Kidney tubule cell (primary cell): ENCODE results near the gene FBH1.
"Not testable (repeated sequence)": the region's sequence is repeated elsewhere in the genome, so short reads cannot be mapped to it uniquely, and the experiment has no call there.

Experiments used
- DNase-seq: peaks from one replicate; pipeline ENCODE4 v3.0.0-alpha.2; 2018; ENCODE audit warnings: low spot score

Gene FBH1

DNA sequence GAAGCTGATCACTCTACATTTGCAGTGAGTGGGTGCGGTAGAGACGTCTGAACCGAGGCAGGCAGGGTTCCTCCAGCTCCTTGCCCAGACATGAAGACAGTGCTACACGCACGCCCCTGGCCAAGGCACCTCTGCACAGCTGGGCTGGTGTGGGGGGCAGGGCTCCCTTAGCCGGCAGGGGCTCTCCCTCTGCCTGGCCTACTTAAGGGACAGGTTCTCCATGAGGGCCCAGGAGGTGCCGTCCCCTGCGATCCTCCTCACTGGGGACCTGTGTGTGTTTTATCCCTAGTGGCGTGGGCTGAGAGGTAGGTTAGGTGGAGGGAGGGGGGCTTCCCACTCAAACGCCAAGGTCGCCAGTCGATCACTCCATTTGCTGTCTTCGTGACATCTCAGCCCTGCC, 52.0 kb downstream of the FBH1 start:
- no peak for DNase-seq

DNA sequence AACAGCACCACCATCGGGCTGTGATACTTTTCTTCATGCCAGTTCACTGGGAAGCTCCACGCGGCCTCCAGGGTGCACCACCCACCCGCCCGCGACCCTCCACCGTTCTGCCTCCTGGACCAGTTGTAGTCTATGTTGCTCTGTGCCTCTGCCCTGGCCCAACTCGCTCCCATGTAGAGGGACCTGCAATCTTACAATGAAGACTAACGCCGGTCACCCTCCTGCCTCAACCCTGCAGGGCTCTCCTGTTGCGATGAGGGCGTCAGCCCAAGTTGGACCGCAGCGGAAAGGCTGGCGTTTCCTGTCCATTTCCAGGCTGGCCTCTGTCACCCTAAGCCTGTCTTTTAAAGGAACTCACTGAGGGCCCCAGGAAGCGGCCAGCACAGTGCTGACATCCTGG, 52.4 kb downstream of the FBH1 start:
- DNase-seq: no peak

DNA sequence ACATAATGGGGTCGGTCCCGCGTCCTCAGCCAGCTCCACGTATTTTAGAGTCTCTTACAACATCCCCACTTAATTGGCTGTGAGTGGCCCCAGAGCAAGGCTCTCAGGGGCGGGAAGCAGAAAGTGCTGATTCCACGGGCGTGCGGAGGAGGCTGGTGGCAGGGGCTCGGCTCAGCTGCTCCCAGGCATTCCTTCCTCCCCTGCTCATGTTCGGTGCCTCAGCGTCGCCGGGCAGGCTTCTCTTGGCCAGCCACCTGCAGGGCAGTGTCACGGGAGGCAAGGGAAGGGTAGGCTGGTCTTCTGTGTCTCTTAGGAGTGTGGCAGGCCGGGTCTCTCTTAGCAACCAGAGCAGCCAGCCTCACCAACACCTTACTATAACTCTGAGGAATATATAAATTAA, 53.5 kb downstream of the FBH1 start:
- DNase-seq: peak; percentile 54

DNA sequence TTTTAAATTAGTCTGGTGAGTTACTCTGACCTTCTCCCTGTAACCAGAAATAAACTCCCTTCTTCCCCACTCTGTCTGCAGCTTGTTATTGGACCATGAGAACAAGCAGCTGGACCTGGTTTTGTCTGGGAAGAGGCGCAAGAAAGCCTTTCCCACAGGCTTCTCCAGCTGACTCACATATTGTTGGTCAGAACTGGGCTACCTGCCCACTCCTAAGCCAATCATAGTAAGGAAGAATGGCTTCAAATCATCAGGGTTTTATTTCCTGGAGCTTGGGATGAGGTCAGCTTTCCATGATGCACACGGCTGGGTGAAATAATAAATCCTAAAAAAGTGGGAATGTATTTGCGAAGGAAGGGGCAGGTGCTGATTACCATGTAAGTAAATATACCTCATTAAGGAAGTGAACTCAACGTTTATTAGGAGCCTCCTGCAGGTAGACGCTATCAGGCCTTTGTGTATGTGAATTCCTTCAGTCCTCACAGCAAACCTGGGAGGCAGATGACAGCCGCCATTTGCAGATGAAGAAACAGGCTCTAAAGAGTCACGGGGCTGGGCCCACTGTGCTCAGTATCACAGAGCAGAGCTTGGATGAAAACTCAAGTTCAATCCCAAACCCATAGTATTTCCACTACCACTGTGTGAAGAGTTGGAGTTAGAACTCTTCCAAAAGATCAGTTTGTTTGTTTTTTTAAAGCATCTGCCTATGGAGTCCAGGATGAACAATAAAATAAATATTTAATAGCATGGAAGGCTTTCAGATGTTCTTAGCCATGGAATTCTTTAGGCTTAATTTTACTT, 54.5 kb downstream of the FBH1 start:
- peak; percentile 97 for DNase-seq

DNA sequence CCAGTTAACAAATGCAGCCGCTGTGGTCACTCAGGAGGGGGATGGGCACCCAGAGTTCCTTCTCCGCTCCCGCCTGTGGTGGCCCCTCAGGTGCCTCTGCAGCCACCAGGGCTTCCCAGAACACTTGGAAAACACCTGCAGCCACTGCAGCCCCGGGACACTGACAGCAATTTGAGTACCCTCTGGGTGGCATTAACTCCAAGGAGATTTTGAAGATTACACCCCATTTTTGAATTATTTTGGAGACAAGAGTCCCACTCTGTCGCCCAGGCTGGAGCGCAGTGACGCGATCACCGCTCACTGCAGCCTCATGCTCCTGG, 55.1 kb downstream of the FBH1 start:
- DNase-seq: no peak

DNA sequence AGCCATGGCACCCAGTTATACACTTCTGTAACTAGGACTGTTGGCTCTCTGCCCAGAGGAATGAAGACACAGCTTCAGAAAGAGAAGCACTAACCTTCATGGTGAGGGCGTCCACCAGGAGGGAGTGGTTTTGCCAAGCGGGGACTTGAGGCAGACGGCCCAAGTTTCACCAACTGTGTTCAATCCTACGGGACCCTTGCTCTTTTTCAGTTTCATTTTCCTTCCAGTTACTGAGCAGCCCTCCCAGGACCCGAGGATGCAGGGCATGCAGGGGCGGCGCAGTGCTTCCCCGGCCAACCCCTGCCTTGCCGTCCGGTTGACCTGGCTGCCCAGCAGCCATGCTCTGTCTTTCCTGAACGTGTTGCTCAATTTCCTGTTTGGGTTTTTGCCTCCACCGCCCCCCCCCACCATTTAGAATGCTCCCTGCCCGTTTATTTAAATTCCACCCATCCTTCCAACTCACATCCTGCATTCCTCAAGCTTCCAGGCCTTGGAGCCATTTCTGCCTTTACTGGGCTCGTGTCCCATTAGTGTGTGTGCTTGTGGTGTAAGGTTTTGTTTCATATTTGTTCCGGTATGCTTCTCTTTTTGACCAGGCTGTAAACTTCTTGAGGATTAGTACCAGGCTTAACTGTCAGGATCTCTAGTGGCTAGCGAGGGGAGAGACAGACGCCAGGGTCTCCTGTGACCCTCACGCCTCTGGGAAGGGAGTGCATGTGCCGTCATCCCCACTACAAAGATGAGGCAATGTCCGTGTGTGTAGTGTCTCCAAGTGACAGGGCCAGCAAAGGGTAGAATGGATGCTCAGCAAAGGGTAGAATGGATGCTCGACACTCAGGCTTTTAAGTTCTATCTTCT, 55.7 kb downstream of the FBH1 start:
- DNase-seq: peak; percentile 52

DNA sequence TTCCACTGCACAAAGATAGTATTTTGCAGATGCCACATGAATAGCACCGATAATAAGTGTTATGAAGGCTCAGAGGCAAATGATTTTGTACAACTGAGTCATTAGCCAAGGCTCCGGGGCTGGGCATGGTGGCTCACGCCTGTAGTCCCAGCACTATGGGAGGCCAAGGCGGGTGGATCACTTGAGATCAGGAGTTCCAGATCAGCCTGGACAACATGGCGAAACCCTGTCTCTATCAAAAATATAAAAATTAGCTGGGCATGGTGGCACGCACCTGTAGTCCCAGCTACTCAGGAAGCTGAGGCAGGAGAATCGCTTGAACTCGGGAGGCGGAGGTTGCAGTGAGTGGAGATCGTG, 56.4 kb downstream of the FBH1 start:
- DNase-seq: not testable (repeated sequence)

DNA sequence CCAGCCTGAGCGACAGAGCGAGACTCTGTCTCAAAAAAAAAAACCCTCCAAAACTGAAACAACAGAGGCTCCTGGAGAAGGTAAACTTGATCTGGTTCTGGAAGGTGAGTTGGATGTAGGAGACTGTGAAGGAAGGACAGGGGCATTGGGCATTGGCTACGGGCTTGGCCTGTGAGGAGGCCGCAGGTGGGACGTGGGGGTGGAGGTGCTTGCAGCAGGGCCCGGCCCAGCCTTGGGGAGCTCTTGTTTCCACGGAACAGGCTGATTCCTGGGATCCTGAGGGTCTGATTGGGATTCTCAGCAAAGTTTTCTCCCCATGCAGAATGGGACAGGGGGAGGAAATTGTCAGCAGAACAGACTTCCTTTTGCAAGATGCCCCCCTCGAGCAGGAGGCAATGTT, 56.7 kb downstream of the FBH1 start:
- no peak for DNase-seq

DNA sequence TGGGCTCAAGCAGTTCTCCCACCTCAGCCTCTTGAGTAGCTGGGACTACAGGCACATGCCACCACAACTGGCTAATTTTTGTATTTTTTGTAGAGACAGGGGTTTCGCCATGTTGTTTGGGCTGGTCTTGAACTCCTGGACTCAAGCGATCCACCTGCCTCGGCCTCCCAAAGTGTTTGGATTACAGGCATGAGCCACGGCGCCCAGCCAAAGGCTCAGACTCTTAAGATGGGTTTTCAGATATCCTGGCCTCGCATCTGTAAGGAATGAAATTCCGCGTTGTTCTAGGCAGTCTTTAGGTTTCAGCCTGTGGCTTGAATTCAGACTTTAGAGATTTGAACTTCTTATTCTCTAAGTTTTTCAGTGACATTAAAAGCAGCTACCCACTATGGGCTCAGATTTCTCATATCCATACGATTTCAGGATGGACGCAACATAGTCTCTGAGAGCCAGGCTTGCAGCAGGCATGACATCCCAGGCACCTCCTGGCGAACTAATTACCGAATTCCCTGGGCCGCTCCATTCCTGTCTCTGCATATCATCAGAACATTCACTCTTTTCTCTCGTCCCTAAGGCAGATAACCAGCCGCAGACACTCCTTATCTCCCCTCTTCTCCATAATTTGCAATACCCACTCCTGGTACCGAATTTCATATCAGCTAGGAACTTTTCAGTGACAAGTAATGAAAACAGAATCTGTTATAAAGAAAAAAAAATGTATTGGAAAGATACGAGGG, 57.6 kb downstream of the FBH1 start:
- DNase-seq: no peak

DNA sequence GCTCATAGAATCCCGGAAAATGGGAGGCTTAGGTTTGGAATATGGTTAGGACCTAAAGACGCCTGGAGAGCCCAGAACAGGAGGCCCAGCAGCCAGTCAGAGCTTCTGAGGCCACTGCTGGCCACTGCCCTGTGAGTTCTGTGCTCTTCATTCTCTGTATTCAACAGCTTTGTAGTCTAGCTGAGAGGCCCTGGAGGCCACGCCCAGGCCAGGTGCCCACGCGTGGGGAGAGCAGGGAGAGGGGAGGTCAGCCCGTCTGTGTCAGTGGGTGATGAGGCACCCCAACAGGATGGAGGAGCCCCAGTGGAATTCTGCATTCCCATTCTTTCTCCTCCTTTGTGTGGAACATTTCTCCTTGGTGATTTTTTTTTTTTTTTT, 58.2 kb downstream of the FBH1 start:
- no peak for DNase-seq

DNA sequence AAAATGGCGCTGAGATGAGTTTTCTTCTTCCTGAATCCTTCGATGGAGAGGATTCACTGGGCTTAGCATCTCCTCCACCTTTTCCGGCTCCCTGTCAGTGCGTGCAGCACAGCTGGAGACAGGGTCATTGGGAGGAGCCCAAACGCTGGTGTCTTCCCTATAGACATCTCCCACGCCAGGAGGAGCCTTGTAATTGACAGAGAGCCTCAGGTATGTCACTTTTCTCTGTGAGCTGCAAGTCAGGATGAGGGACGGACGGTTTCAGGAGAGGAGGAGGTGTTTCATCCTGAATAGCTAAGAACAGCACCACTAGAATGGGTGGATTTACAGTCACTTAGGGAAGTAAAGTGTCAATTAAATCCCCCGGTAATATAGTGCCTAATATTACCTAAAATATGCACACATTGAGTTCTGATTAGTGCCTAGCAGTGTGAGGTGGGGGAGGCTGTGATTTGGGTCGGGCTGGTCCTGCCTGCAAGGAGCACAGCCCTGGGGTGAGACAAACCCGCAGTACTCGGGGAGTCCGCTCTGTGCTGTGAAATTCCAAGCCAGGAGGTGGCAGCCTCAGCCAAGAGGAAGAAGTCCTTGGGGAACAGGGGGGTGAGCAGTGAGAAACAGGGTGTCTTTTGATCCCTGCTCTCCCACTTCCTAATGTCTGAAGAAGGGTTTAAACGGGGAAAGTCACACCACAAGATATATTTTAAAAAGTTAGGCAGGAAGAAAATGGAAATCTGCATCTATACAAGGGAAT, 59.1 kb downstream of the FBH1 start:
- peak; percentile 48 for DNase-seq

DNA sequence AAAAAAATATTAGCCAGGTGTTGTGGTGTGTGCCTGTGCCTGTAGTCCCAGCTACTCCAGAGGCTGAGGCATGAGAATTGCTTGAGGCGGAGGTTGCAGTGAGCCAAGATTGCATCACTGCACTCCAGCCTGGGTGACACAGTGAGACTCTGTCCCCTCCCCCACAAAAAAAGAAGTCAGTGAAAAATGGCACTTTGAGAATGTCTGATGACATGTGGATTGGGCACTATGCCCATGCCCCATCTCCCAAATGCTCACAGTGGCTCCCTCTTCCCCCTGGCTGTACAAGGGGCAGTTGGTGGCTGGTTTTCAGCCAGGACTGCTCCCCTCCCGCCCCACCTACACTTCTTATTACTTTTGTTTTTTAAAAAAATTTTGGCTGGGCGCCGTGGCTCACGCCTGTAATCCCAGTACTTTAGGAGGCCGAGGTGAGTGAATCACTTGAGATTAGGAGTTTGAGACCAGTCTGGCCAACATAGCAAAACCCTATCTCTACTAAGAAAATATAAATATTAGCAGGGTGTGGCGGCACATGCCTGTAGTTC, 61.2 kb downstream of the FBH1 start:
- peak; percentile 32 for DNase-seq

DNA sequence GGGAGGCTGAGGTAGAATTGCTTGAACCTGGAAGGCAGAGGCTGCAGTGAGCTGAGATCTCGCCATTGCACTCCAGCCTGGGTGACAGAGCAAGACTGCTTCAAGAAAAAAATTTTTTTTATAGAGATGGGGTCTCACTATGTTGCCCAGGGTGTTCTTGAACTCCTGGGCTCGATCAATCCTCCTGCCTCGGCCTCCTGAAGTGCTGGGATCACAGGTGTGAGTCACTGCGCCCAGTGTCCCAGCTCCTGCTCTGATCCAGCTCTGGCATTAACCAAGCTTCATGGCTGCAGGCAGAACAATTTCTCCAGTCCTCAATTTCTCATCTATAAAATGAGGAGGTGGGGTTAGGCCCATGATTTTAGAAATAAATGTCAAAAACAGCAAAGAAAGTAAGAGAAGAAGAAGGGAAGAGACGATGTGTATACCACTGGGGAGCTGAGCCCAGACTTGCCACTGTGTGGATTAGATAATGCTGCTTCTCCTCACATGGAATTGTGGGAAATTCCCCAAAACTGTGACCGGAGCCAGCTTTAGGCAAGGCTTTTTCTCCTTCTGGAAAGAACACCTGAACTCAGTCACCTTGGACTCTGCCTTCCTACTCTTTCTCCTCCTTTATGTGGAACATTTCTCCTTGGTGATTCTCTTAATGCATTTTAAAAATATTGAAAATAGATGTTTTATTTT, 61.8 kb downstream of the FBH1 start:
- no peak for DNase-seq

DNA sequence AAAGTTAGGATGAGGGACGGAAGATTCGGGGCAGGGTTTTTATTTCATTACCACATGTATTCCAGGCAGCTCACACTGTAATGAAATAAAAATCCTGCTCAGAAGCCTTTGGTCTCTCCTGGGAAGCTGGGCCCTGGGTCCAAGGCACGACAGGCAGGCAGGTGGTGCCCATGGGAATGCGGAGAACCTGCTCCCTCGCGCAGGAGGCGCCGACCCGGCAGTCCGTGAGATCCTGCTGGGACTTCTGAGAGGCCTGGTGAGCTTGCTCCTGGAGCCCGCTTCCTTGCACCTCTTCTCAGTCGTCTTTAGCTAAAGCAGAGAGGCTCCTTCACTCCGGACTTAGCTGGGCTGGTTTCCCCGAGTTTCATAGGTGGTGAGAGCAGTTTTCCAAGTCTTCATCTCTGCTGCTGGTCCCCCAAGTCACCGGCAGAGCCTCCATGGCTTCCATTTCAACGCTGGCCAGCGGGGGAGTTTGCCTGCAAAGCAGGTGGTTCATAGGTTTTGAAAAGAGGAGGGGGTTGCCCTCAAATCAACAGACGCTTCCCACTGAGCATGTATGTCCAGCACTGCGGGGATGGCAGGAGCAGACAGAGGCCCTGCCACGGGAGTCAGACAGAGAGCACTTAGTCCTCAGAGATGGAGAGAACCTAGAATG, 62.8 kb downstream of the FBH1 start:
- DNase-seq: no peak

DNA sequence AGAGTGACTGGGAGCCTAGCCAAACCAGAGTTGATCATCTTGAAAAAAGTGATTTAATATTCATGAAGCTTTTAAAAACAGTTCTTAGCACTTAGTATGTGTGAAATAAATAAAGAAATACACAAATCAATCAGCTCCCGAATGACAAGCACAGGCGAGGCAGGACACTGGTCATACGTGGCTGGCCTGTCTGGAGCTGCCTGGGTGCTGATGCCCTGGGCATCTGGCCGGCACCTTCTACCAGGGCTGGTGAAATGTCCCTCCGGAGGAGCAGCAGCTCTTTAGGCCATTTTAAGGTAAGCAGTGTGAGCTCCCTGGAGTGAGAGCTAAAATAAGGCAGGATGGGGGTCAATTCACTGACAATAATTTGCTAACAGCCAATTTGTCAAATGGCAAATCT, 63.6 kb downstream of the FBH1 start:
- DNase-seq: no peak

DNA sequence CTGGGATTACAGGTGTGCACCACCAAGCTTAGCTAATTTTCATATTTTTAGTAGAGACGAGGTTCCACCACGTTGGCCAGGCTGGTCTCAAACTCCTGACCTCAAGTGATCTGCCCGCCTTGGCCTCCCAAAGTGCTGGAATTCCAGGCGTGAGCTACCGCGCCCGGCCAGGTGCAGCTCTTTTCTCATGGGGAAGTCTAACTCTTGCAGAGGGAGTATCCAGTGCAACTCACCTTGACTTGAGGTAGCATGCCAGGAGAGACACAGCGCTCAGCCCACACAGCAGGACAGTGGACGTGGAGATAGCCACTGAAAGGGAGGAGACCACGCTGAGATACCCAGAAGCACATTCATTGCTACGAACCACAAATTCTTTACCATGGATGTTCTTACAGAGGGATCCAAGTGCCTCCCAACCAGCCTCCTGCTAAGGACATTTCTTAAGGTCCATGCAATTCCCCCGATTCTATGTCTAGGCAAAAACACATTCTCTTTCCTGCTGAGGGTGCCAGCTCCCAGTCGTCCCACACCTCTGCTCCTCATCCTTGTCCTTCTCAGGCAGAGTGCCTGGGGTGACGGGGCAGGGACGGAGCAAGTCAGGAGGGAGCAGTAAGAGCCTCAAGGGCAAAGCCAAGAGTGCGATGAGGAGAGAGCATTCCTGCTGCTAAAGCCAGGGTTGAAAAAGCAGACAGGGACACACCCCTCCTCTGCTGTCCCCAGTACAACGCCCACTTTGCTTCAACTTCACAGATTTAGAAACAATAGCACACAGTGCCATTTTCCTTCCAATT, 66.3 kb downstream of the FBH1 start:
- DNase-seq: no peak

DNA sequence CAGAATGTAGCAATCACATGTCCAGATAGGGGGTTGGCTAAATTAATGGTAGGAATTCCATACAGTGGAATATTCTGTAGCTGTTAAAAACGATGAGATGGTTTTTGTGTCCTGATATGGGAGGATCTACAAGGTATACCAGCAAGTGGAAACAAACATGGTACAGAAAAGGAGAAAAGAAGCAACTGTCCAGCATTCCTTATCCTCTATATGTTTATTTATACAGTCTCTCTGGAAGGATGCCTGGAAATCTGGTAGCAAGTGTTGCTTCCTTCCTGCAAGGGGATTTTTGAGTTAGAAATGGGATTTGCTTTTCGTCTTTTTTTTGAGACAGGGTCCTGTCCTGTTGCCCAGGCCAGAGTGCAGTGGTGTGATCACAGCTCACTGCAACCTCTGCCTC, 68.0 kb downstream of the FBH1 start:
- DNase-seq: no peak

DNA sequence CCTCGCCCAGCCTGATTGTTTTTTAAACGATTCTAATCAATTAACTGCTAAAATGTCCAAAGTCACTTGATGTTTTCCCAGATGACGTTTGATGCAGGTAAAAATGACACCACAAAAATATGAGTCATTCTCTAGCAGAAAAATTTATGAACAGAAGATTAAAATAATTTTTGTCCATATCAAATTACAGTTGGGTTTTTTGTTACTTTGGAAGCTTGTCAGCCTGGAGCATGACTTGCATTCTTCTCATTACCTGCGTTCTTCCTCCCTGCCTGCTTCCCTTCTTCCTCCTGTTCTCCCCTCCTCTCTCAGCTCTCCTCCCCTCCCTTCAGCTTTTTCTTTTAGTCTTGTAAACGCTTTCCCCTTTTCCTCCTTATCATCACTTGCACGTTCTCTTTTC, 68.6 kb downstream of the FBH1 start:
- no peak for DNase-seq

DNA sequence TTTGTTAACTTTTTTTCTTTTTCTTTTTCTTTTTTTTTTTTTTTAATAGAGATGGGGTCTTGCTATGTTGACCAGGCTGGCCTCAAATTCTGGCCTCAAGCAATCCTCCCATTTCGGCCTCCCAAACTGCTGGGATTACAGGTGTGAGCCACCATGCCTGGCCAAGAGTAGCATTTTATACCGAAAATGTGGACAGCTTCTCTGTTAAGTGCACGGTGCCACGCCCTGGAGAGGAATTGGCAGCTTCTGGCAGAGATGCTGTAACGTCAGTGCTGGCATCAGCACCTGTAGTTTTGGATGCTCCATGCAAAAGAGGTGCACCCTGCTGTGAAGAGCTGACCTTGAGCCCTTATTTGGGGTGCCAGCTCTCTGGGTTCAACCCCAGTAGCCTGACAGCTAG, 69.1 kb downstream of the FBH1 start:
- no peak for DNase-seq

DNA sequence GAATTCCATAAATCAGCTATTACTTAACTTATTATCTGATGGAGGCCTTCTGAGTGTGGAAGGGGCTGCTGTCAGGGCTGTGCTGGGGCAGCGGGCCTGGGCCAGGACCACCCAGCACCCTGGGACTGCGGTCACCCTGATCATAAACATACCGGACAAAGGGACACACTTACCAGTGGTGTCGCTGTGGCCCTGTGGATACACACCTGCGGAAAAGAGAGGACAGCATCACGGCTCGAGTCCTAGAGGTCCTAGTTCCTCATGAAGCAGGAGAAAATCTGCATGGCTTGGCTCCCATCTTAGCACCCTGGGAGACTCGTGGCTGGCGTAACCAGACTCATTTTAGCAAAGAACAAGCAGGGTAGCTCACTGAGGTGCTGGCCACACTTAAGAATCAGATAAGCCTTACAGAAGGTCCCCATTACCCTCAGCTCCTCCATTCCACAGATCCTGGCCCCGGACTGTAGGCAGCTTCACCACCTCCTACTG, 69.6 kb downstream of the FBH1 start:
- no peak for DNase-seq
